H1 (cell line): Measurements from ENCODE around the gene RHBDD1. TPM values are rescaled to one million over a fixed set of nuclear protein-coding genes. Genes with fewer than 3 reads are reported as not detected.

Experiments
- CTCF ChIA-PET: fragments of 300-600 bp; sonication (Branson Sonifier 250); formaldehyde crosslinking; loops from one replicate; lab custom pipeline; 2021; ENCODE audit not compliant: partially characterized antibody; lab: Charles Lee
- POLR2A ChIA-PET: fragments of 300-600 bp; sonication (Branson Sonifier 250); formaldehyde crosslinking; loops from one replicate; lab custom pipeline; 2021; ENCODE audit warnings: inconsistent platforms; ENCODE audit not compliant: partially characterized antibody; lab: Charles Lee
- DNase-seq, 2 experiments: peaks; one replicate each; pipeline versions ENCODE4 v3.0.0 to v3.0.0-alpha.2; 2010 to 2022; ENCODE audit warnings: low spot score in 2 of 2, low read depth in 1 of 2, mixed read lengths in 1 of 2
- FAIRE-seq: peaks from 2 replicates; lab custom pipeline; 2011; peaks lifted over from hg19 to GRCh38; lab: Jason Lieb, UNC
- H2AFZ ChIP-seq: 2 replicates; pipeline ENCODE4 v1.8.1; 2012; ENCODE audit warnings: low read length, inconsistent platforms
- H2AK5ac ChIP-seq: 2 replicates; pipeline ENCODE4 v1.6.1; 2013; ENCODE audit warnings: low read depth, low read length
- H2BK120ac ChIP-seq: replicated peaks from 2 replicates; pipeline ENCODE3; 2013; ENCODE audit warnings: low read depth, low read length, inconsistent platforms
- H2BK12ac ChIP-seq: 2 replicates; pipeline ENCODE4 v1.6.1; 2013; ENCODE audit warnings: low read depth, low read length
- H2BK15ac ChIP-seq: 2 replicates; pipeline ENCODE4 v1.6.1; 2013; ENCODE audit warnings: low read length
- H2BK20ac ChIP-seq: 2 replicates; pipeline ENCODE4 v1.6.1; 2013; ENCODE audit warnings: low read length
- H2BK5ac ChIP-seq: 2 replicates; pipeline ENCODE4 v1.6.1; 2013; ENCODE audit warnings: low read depth, low read length
- H3K14ac ChIP-seq: 2 replicates; pipeline ENCODE4 v1.6.1; 2013; ENCODE audit warnings: inconsistent platforms; ENCODE audit not compliant: insufficient read length
- H3K18ac ChIP-seq: 2 replicates; pipeline ENCODE4 v1.6.1; 2013; ENCODE audit warnings: low read length; ENCODE audit errors: extremely low read depth
- H3K23ac ChIP-seq: 2 replicates; pipeline ENCODE4 v1.6.1; 2013; ENCODE audit warnings: inconsistent platforms; ENCODE audit not compliant: insufficient read length
- H3K23me2 ChIP-seq: 2 replicates; pipeline ENCODE4 v1.6.1; 2013; ENCODE audit warnings: low read depth, low read length
- H3K27ac ChIP-seq: 2 replicates; pipeline ENCODE4 v1.6.1; 2011; ENCODE audit warnings: low read depth, low read length, inconsistent platforms
- H3K27me3 ChIP-seq, 4 experiments: replicated peaks in 1 of 4; 1 replicate in 1 of 4; 2 replicates in 3 of 4; pipeline versions ENCODE4 v1.6.1 to v1.8.1; 2011 to 2013; ENCODE audit warnings: low read length in 3 of 4, mild to moderate bottlenecking in 3 of 4, inconsistent platforms in 2 of 4, mixed read lengths in 2 of 4, moderate library complexity in 1 of 4; ENCODE audit not compliant: control insufficient read depth in 3 of 4, insufficient read depth in 3 of 4; ENCODE audit errors: extremely low read depth in 1 of 4
- H3K36me3 ChIP-seq, 4 experiments: 2 replicates each; pipeline versions ENCODE4 v1.6.1 to v1.8.1; 2011 to 2013; ENCODE audit warnings: mild to moderate bottlenecking in 4 of 4, low read length in 3 of 4, moderate library complexity in 2 of 4, control low read depth in 1 of 4, inconsistent platforms in 1 of 4; ENCODE audit not compliant: insufficient read depth in 4 of 4, control insufficient read depth in 2 of 4
- H3K4ac ChIP-seq: replicated peaks from 2 replicates; pipeline ENCODE3; 2013; ENCODE audit warnings: low read length, low read depth, mixed read lengths, inconsistent platforms; ENCODE audit not compliant: insufficient read length
- H3K4me1 ChIP-seq, 4 experiments: replicated peaks in 1 of 4; 1 replicate in 1 of 4; 2 replicates in 3 of 4; pipeline versions ENCODE4 v1.6.1 to v1.8.1; 2011 to 2013; ENCODE audit warnings: low read length in 3 of 4, inconsistent platforms in 2 of 4, mixed read lengths in 1 of 4; ENCODE audit not compliant: insufficient read depth in 4 of 4, control insufficient read depth in 3 of 4
- H3K4me2 ChIP-seq, 2 experiments: 2 replicates each; pipeline versions ENCODE4 v1.6.1 to v1.8.1; 2011 to 2013; ENCODE audit warnings: low read depth in 2 of 2, low read length in 2 of 2, control low read depth in 1 of 2, inconsistent platforms in 1 of 2, mild to moderate bottlenecking in 1 of 2; ENCODE audit not compliant: insufficient read depth in 1 of 2
- H3K4me3 ChIP-seq, 4 experiments: fragments of 200-600, 300-600 bp in 1 of 4; sonication (generic), shearing (Covaris generic), sonication (Bioruptor Twin) in 1 of 4; 2 replicates each; pipeline versions ENCODE4 v1.5.1 to v1.8.1; 2011 to 2016; ENCODE audit warnings: low read length in 4 of 4, low read depth in 3 of 4, control low read depth in 2 of 4, inconsistent platforms in 2 of 4, mild to moderate bottlenecking in 2 of 4, mixed read lengths in 1 of 4, moderate library complexity in 1 of 4; ENCODE audit not compliant: insufficient read depth in 2 of 4; ENCODE audit errors: extremely low read depth in 1 of 4
- H3K56ac ChIP-seq: replicated peaks from 2 replicates; pipeline ENCODE3; 2013; ENCODE audit warnings: low read depth, mild to moderate bottlenecking, mixed read lengths, low read length, inconsistent platforms; ENCODE audit not compliant: insufficient read length
- H3K79me1 ChIP-seq: 2 replicates; pipeline ENCODE4 v1.6.1; 2013; ENCODE audit warnings: low read depth, low read length, control low read depth
- H3K79me2 ChIP-seq, 2 experiments: 2 replicates each; pipeline versions ENCODE4 v1.6.1 to v1.8.1; 2012 to 2013; ENCODE audit warnings: low read length in 2 of 2, mild to moderate bottlenecking in 2 of 2, inconsistent platforms in 1 of 2; ENCODE audit not compliant: insufficient read depth in 2 of 2, control insufficient read depth in 1 of 2
- H3K9ac ChIP-seq, 4 experiments: replicated peaks in 1 of 4; 1 replicate in 1 of 4; 2 replicates in 3 of 4; pipeline versions ENCODE4 v1.6.1 to v1.8.1; 2011 to 2013; ENCODE audit warnings: low read depth in 3 of 4, low read length in 3 of 4, control low read depth in 2 of 4, mild to moderate bottlenecking in 2 of 4, moderate library complexity in 2 of 4, inconsistent platforms in 1 of 4; ENCODE audit errors: extremely low read depth in 1 of 4
- H3K9me3 ChIP-seq, 2 experiments: 2 replicates each; pipeline versions ENCODE4 v1.6.1 to v1.8.1; 2012 to 2013; ENCODE audit warnings: mild to moderate bottlenecking in 2 of 2, moderate library complexity in 2 of 2, control low read depth in 1 of 2, inconsistent platforms in 1 of 2, low read depth in 1 of 2, low read length in 1 of 2, mixed read lengths in 1 of 2; ENCODE audit not compliant: insufficient read depth in 2 of 2
- H4K20me1 ChIP-seq, 2 experiments: replicated peaks in 1 of 2; 2 replicates each; pipeline versions ENCODE3 to v1.8.1; 2011 to 2013; ENCODE audit warnings: inconsistent platforms in 2 of 2, low read length in 2 of 2, mild to moderate bottlenecking in 1 of 2; ENCODE audit not compliant: insufficient read depth in 2 of 2, control insufficient read depth in 1 of 2
- H4K5ac ChIP-seq: 2 replicates; pipeline ENCODE4 v1.6.1; 2013; ENCODE audit warnings: low read length, low read depth, mixed read lengths, inconsistent platforms; ENCODE audit not compliant: insufficient read length
- H4K8ac ChIP-seq: 2 replicates; pipeline ENCODE4 v1.8.0; 2013; ENCODE audit warnings: mild to moderate bottlenecking, moderate library complexity, low read length, inconsistent platforms; ENCODE audit not compliant: insufficient read depth; ENCODE audit errors: extremely low read depth
- H4K91ac ChIP-seq: replicated peaks from 2 replicates; pipeline ENCODE3; 2013; ENCODE audit warnings: low read length, mixed read lengths, inconsistent platforms; ENCODE audit not compliant: insufficient read length
- BACH1 ChIP-seq: IDR thresholded peaks from 2 replicates; pipeline ENCODE4 v1.6.1; 2012; ENCODE audit warnings: low read length, improper control_type of control experiment
- MAFK ChIP-seq: IDR thresholded peaks from 2 replicates; pipeline ENCODE4 v1.6.1; 2012; ENCODE audit warnings: low read depth, mild to moderate bottlenecking, improper control_type of control experiment, low read length
- TBP ChIP-seq: IDR thresholded peaks from 2 replicates; pipeline ENCODE4 v1.6.1; 2011; ENCODE audit warnings: low read depth, low read length, improper control_type of control experiment
- WGBS, 2 experiments: shearing (Covaris generic) in 1 of 2; methylation state at CpG; one replicate each; pipeline versions ENCODE4 v1.1.6 to v1.1.7; 2013 to 2015; ENCODE audit warnings: low lambda C conversion rate in 2 of 2, mixed read lengths in 2 of 2, inconsistent platforms in 1 of 2, low coverage in 1 of 2, missing lambda C conversion rate in 1 of 2; ENCODE audit not compliant: insufficient replicate concordance in 2 of 2, insufficient coverage in 1 of 2, insufficient read length in 1 of 2; ENCODE audit errors: extremely low coverage in 1 of 2, missing lambda C conversion rate in 1 of 2; 5-methylcytosine and 5-hydroxymethylcytosine counted together
- polyA plus RNA-seq, 7 experiments: library from polyadenylated mRNA; depleted of rRNA in 3 of 7; stranded (reverse) in 5 of 7; unstranded in 2 of 7; fragments of >200 nt in 5 of 7; fragments of 200-250 nt in 2 of 7; gene quantifications; 1 replicate in 5 of 7; 2 replicates in 1 of 7; 4 replicates in 1 of 7; pipeline versions ENCODE4 v1.2.1 to v1.2.3, GENCODE V29; 2011 to 2013; ENCODE audit warnings: missing spikeins in 2 of 7, mixed read lengths in 2 of 7
- total RNA-seq: library from RNA; stranded (reverse); fragmentation: NEBNext Ultra II Directional; extraction: Animal tissue kit (Norgen Biotek cat#: 25700); gene quantifications from 2 replicates; pipeline ENCODE4 v1.2.1, GENCODE V29; 2021

RHBDD1 gene
- total and polyA plus RNA-seq, 2 of the 8 experiments (the other 6 are each of a cell fraction or from before 2014, with no cell fraction given): 10.5 to 23.1 TPM

DNA sequence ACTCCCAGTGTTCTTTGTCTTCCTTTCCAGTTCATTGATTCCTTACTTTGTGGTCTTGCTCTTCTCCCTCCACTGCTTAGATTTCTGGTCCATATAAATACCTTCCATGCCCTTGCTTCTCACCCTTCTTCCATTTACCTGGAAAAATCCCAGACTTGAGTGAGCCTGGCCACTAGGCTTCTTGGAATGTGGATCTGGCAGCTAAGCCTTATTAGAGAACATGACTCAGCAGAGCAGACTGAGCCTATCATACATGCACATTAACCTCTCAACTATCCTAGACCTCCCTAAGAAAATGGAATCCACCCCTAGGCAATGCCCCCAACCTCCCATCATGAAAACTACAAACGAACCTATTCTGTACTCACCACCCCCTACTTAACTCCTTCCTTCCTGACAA lies 127.7 kb downstream of the RHBDD1 start:
- TF ChIP-seq BACH1 (peak; percentile 70), TBP (no peak), MAFK (0 out of 2 replicates have a peak, but pooled peaks have one; percentile 34)
- 71% methylated on average over 1 of the region's 1 CpG; no CpG with 5 or more reads in 1 of the 2 experiments for WGBS, 2 experiments
- H2AK5ac ChIP-seq: no peak overlapping the region

More for the DNA sequence above, 127.7 kb downstream of the RHBDD1 start:
- Histone ChIP-seq H3K4me3 (no peak overlapping the region), H2AFZ (no peak overlapping the region), H3K23ac (no peak overlapping the region), H2BK20ac (no peak overlapping the region), H3K4me2 (no peak overlapping the region), H3K79me2 (no peaks in the 10 kb centered on the region), H4K20me1 (no peaks in the 10 kb centered on the region), H2BK5ac (no peak overlapping the region), H3K27me3 (no peaks in the 10 kb centered on the region), H2BK15ac (no peak overlapping the region), H3K79me1 (no peaks in the 10 kb centered on the region), H3K36me3 (no peaks in the 10 kb centered on the region), H3K4ac (no peak overlapping the region), H4K8ac (no peak overlapping the region), H3K4me1 (peaks cover 0 to 6% (median 0%) of the 10 kb centered on the region in 4 experiments; a peak in 2 of 7 replicates), H2BK12ac (no peak overlapping the region), H3K18ac (no peak overlapping the region), H2BK120ac (no peak overlapping the region), H3K14ac (no peak overlapping the region), H3K9me3 (peaks cover 0 to 4% of the 10 kb centered on the region in 2 experiments; a peak in 2 of 4 replicates), H3K23me2 (no peaks in the 10 kb centered on the region), H3K9ac (no peak overlapping the region), H4K91ac (no peak overlapping the region), H3K56ac (no peak overlapping the region), H4K5ac (no peak overlapping the region), H3K27ac (no peak overlapping the region)
- FAIRE-seq: no peak
- POLR2A ChIA-PET: no interaction called here
- CTCF ChIA-PET: interaction anchor here (1.4 to 1.5 kb wide), 2 partner anchors 12 to 153 kb away, joined by 3 read pairs; no protein-coding TSS in a partner anchor
- no peak for DNase-seq
